HG03342 (cell line): ENCODE results near the gene BSN.

Experiments used
- ATAC-seq: cut with Tn5 transposase; IDR thresholded peaks from one replicate; pipeline ENCODE4 v1.9.1; 2021; ENCODE audit warnings: mild to moderate bottlenecking, moderate library complexity; ENCODE audit not compliant: unreplicated experiment

Gene BSN

GRCh38 chr3:49626101-49626581 lies 71.9 kb downstream of the BSN start:
- ATAC-seq = no peak

DNA sequence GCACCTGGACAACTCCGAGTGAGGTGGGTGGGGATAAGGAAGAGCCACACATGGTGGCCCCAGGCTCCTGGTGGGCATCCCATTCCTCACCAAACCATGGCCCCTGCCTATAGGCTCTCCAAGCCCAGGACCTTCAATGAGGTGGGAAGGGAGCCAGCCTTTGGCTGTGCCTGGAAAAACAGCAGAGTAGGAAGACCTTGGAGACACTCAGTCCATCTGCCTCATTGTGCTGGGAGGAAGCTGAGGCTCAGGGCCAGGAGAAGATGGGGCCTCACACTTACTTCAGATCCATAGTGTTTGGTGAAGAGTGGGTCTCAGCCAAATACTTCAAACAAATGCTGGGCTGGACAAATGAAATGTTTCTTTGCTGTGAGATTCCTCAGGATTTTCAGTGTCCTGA lies 72.5 kb downstream of the BSN start:
- no peak for ATAC-seq

DNA sequence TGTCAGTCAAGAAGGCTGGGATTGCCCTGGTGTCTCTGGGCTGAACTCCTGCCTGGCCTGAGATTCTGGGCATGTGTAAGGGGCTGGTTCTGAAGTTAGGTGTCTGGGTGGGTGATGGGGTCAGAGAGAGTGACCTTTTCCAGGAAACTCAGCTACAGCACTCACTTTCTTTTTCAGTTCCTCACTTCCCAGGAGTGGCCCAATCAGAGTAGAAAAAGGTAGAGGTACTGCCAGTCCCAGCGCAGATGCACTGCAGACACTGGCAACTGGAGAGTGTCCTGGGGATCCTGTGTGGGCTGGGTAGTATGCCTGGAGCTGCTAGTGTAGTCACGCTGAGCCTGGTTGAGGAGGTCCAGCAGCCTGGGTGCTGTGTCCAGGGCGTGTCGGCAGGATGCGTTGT lies 73.4 kb downstream of the BSN start:
- no peak for ATAC-seq

GRCh38 chr3:49628249-49628648 lies 74.0 kb downstream of the BSN start:
- no peak for ATAC-seq

DNA sequence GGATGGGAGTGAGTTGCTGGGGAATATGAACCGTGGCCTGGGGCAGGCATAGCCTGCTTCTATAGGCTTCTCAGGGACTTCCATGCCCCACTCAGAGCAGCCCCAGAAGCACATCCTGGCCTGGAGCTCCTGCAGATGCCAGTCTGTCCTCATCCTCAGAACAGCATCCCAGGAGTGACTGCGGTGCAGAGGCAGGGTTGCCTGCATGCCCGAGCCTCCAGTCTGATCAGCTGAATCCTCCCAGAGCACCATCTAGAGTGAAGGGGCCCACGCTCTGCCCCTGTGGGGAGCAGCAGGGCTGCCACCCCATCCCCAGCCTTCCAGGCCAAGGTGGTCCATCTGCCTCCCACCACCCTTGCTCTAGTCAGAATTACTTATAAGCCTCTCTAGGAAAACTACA lies 75.2 kb downstream of the BSN start:
- ATAC-seq = no peak

DNA sequence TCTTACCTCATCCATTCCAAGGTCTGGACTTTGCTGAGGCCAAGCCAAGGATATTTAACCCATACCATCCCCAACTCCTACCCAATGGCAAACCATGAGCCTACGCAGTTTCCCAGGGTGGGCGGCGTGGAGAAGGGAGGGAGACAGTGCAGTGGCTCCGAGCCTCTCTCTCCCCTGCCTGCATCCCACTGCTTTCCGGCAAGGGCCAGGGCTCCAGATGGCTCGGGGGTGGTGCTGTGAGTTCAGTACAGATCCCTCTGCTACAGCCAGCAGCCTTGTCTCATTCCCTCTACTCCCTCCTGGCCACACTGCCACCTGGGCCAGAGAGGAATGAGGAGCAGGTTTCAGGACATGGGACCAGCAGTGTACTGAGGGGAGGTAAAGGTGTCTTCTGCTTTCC lies 75.6 kb downstream of the BSN start:
- no peak for ATAC-seq

DNA sequence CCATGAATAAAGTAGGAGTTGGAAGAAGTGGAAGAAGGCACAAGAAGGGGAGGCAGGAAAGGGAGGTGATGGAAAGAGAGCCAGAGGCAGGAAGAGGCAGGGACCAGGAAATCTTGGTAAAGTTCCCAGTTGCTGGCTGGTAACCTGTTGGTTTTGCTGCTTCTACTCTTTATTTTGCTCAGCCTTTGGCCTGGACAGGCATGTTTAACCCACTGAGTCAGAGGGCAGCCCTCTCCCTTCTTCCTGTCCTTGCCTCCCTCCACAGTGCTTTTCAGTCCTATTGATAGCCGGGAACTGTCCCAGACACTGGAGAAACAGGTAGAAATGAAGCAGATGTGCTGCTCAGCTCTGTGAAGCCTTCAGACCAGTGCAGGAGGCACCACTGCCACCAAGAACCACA lies 76.5 kb downstream of the BSN start:
- no peak for ATAC-seq

- ATAC-seq = no peak
Observed at GRCh38 chr3:49634736-49635135, 80.5 kb downstream of the BSN start.

- no peak for ATAC-seq
Observed at GRCh38 chr3:49636883-49637609, 82.8 kb downstream of the BSN start.

DNA sequence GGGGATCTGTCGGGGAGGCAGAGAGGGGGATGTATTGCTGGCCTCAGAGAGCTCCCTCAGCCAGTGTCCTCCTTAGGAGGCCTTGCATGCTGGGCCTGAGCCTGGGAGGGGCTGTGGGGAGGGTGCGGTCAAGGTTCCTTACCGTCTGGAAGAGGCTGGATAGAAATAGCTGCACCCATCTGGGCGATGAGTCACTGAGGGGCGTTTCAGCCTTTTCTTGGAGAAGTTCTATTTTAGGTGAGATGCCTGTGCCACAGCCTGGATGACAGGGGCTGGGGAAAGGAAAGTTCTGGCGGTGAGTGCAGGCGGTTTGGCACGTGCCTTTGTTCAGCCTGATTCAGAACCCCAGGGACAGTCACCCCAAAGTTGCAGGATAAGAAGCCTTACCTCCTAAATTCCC lies 84.2 kb downstream of the BSN start:
- no peak for ATAC-seq

DNA sequence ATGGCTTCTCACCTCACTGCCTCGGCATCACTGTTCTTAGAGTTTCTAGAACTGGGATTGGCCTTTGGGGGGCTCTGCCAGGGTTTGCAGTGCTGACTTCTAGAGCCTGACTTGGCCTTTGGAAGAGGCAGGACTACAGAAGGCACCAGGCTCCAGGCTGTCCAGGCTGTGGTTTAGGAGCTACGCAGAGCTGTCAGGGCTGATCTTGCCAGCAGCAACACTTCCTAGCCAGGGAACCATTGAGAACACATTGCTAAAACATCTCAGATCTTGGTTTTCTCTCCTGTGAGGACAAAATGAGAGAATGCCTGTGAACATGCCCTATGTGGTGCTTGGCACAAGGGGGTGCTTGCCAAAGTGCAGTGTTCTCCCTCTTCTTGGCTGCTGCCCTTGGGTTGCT lies 85.3 kb downstream of the BSN start:
- ATAC-seq = no peak

GRCh38 chr3:49641292-49641691 lies 87.0 kb downstream of the BSN start:
- no peak for ATAC-seq

DNA sequence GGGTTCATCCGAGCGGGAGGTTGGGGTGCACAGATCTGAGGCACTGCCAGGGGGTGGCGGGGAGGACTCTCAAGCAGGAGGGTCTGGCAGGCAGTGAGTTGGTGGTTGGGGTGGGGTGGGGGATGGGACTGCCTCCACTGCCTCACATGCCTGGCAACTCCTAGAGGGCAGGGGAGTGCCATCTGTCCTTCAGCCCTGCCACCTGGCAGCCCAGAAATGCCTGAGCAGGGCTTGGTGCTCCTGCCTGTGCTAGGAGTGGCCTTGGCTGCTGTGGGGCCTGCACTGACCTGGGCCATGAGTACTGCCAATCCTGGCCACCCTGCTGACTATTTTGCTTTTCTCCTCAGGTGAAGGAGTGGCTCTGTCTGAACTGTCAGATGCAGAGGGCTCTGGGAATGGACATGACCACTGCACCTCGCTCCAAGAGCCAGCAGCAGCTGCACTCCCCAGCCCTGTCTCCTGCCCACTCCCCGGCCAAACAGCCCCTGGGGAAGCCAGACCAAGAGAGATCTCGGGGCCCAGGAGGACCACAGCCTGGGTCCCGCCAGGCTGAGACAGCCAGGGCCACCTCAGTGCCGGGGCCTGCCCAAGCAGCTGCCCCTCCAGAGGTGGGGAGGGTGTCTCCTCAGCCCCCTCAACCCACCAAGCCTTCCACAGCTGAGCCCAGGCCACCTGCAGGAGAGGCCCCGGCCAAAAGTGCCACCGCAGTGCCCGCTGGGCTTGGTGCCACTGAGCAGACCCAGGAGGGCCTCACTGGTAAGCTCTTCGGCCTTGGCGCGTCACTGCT lies 87.8 kb downstream of the BSN start:
- no peak for ATAC-seq

DNA sequence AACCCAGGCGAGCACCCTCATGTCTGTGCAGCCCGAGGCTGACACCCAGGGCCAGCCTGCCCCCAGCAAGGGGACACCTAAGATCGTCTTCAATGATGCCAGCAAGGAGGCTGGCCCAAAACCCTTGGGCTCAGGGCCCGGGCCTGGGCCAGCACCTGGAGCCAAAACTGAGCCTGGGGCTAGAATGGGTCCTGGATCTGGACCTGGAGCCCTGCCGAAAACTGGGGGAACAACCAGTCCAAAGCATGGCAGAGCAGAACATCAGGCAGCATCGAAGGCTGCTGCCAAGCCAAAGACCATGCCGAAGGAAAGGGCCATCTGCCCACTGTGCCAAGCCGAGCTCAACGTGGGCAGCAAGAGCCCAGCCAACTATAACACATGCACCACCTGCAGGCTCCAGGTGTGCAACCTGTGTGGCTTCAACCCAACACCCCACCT lies 88.5 kb downstream of the BSN start:
- ATAC-seq = no peak

DNA sequence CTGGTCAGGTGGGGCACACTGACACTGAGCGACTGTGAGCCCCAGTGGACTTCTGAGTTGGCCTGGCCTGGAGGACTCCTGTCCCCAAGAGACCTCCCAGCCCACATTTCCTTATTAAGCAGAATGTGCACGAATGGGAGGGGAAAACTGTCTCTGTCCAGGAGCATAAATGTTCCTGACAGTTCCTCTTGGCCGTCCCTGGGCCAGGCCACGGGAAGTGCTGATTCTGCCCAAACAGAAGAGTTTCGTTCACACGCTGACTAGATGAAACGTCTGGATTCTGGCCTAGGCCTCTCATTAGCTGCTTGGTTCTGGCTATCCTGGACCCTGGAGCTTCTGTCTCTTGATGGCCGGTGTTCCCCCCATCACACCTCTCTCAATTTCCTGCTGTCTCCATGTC lies 90.4 kb downstream of the BSN start:
- ATAC-seq = no peak

DNA sequence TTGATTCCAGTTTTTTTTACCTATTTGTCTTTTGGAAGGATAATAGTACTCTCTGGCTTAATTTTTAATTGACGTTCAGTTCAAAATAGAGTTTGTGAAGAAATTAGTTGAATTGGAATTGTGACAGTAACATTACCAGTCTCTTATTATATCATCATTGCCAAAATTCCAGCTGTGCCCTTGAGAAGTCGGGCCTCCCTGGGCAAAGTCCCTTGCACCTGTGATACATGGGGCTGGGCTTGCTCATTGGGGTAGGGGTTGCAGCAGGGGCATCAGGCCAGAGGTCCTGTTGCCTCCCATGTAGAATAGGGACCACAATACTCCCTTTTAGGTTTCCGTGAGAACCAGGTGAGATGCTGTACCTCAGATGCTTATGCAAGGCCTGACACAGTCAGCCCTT lies 92.0 kb downstream of the BSN start:
- ATAC-seq = no peak

- ATAC-seq = no peak
Observed at GRCh38 chr3:49647741-49648140, 93.5 kb downstream of the BSN start.

DNA sequence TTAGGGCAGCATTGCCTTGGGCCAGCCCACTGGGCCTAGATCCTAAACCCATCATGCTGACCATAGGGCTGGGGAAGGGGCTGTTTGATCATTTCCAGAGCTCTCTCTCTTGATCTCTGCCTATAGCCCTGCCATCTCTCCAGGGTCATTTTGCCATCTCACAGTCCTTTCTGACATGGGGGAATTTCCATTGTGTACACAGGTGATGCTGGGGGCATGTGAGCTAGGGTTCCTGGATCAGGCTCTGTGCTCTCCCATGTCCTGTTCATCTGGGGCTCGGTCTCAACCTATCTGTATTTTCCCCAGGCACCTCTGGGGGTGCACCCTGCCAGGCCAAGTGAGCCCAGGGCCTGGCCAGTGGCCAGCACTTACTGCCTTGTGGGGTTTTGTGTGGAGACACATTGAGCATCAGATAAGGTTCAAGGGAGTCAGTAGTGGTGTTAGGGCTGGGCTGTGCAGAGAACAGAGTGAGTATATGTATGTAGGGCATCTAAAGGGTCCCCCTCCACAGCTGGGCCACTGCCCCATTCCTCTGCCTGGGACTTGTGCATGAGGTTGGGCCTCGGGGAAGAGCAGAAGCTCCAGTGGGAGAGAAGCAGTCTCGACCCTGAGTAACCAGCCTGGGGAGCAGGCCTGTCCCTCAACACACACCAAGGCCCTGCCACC lies 94.2 kb downstream of the BSN start:
- ATAC-seq = no peak

- ATAC-seq = no peak
Observed at GRCh38 chr3:49649576-49649975, 95.3 kb downstream of the BSN start.

- ATAC-seq = no peak
Observed at GRCh38 chr3:49650177-49650576, 95.9 kb downstream of the BSN start.

DNA sequence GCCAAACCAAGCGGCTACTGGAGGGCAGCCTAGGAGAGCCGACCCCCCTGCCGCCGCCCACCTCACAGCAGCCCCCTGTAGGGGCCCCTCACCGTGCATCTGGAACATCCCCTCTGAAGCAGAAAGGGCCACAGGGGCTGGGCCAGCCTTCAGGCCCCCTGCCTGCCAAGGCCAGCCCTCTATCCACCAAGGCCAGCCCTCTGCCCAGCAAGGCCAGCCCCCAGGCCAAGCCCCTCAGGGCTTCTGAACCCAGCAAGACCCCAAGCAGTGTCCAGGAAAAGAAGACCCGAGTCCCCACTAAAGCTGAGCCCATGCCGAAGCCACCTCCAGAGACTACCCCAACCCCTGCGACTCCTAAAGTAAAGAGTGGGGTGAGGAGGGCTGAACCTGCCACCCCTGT lies 96.4 kb downstream of the BSN start:
- ATAC-seq = no peak
